Activated naive CD4-positive, alpha-beta T cell treated with anti-CD3 and anti-CD28 coated beads, Interleukin-2, amount 50 U/mL, for 72 hours (primary cell): ENCODE measurements around the gene AMPD2. TPM values are rescaled to one million over a fixed set of nuclear protein-coding genes. Genes with fewer than 3 reads are reported as not detected.

Experiments used
- ATAC-seq, 2 donors: fragments of 150-1000 bp; cut with Tn5 transposase; 2 replicates each; pipeline ENCODE4 v1.10.0; 2021; ENCODE audit warnings: mild to moderate bottlenecking in 2 of 2, moderate library complexity in 2 of 2
- DNase-seq, 2 donors: peaks; one replicate each; pipeline ENCODE4 v3.0.0; 2021 to 2022; ENCODE audit warnings: low spot score in 2 of 2
- H3K27ac Mint-ChIP-seq, 2 donors: one replicate each; pipeline ENCODE4 v1.8.0; 2022; ENCODE audit warnings: mild to moderate bottlenecking in 2 of 2, mixed read lengths in 2 of 2
- H3K36me3 Mint-ChIP-seq, 2 donors: one replicate each; pipeline ENCODE4 v1.8.0; 2022; ENCODE audit warnings: mixed read lengths in 2 of 2
- H3K9me3 Mint-ChIP-seq, 2 donors: one replicate each; pipeline ENCODE4 v1.8.0; 2022; ENCODE audit warnings: mixed read lengths in 2 of 2
- total RNA-seq, 2 donors: library from RNA; stranded (reverse); gene quantifications; one replicate each; pipeline ENCODE4 v1.2.3, GENCODE V29; 2022

AMPD2 gene
- total RNA-seq, 2 donors from 2014 or later, result 91.5 to 113 TPM

GRCh38 chr1:109635862-109636200, 16.2 kb downstream of the AMPD2 start:
- peak in 1 of 2 donors; percentile 1 for DNase-seq
- Mint-ChIP-seq H3K36me3 (no peaks in the 10 kb centered on the region), H3K27ac (no peak overlapping the region), H3K9me3 (no peaks in the 10 kb centered on the region)
- ATAC-seq, result no peak

DNA sequence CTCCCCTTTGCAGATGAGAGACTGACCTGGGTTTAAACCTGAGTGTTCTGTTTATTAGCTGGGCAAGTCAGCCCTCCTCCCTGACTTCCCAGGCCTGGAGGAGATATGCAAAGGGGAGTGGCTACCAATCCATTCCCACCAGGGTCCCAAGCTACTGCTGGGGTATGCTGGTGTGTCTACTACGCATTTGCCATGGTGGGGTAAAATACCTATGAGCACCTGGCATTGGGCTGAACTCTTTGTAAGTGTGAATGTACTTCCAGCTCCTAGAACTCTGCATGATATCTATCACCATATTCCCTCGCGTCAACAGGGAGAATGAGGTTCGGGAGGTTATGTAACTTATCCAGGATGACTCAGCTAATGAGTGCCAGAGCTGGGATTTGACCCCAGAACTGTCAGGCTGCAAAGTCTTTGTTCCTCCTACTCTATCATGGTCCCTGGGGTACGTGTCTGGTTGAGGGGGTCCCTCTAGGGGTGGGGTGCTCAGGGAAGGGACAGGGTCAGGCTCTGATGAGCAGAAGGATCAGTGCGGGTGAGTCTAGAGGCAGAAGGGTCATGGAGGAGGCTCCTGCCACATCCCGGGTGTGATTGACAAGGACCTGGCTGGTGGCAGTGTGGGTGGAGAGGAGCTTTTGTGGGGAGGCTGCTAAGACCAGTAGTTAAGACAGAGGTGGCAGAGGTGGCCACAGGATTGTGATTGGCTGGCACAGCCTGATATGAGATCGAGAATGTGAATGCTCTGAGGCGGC, 16.7 kb downstream of the AMPD2 start:
- no peaks in the 10 kb centered on the region for H3K36me3 Mint-ChIP-seq
- no peak overlapping the region for H3K27ac Mint-ChIP-seq
- no peaks in the 10 kb centered on the region for H3K9me3 Mint-ChIP-seq
- no peak for DNase-seq
- no peak for ATAC-seq

DNA sequence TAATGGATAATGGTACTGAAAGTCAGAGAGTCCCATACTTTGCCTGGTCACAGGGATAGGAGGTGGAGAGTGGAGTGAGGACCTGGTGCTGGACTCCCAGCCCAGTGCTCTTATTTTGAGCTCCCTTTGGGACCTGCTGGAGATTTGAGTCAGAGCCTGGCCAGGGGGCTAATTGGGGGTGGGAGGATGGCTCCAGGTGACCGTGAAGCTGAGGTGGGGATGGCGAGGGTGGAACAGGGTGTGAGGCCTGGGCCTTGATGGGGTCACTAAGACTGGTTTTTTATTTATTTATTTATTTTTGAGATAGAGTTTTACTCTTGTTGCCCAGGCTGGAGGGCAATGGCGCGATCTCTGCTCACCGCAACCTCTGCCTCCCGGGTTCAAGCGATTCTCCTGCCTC, 17.8 kb downstream of the AMPD2 start:
- Mint-ChIP-seq H3K36me3 (no peaks in the 10 kb centered on the region), H3K9me3 (no peaks in the 10 kb centered on the region), H3K27ac (no peak overlapping the region)
- no peak for ATAC-seq
- no peak for DNase-seq

DNA sequence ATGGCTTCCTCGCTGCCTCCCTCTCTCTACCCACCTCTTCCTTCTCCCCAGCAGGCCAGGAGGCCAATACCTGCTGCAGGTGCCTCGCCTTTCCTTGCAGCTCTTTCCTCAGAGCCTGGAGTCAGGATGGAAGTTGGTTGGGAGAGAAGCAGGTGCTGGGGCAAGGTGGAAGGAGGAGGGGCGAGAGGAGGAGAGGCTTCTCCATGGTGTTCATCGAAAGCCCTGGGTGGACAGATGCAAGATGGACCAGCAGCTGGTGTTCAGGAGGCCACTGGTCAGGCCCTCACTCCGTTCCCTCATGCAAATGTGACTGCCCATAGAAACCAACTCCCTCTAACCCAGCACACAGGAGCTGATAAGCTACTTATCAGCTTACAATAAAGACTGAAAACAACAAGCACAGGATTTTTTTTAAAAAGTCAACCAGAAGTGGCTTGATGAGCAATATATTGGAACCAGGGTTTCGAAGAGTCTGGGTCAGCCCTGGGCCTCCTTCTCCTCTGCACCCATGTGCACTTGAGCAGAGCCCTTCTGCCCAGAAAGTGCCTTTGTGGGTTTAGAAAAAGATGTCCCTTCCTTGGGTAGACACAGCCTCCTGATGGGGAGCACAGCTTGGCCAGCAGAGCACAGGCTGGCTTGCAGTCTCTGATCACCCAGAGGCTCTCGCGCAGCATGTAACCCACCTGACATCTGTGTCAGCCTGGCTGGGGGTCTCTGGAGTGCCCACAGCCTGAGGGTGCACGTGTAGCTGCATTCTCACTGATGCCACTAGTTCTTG, 19.6 kb downstream of the AMPD2 start:
- no peak overlapping the region for H3K27ac Mint-ChIP-seq
- H3K9me3 Mint-ChIP-seq, result no peaks in the 10 kb centered on the region
- ATAC-seq (no peak), DNase-seq (no peak)
- H3K36me3 Mint-ChIP-seq, result no peaks in the 10 kb centered on the region

DNA sequence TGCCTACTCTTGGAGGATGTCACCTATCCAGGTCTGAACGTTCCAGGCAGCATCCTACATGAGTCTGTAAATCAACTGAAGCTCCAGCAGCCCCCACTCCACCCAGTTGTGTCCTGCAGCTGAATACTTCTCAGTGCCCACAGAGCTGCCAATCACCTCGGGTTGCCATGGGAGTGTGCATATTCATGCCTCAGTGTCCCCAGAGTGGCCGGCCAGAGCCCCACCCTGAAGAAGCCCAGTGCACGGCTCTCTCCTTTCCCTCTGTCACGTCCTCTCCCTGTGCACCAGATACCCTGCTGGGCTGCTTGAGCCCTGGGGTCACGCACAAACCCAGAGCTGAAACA, 20.2 kb downstream of the AMPD2 start:
- Mint-ChIP-seq H3K9me3 (no peaks in the 10 kb centered on the region), H3K27ac (no peak overlapping the region), H3K36me3 (no peaks in the 10 kb centered on the region)
- ATAC-seq, result peak in 1 of 2 donors; percentile 6
- DNase-seq, result no peak

DNA sequence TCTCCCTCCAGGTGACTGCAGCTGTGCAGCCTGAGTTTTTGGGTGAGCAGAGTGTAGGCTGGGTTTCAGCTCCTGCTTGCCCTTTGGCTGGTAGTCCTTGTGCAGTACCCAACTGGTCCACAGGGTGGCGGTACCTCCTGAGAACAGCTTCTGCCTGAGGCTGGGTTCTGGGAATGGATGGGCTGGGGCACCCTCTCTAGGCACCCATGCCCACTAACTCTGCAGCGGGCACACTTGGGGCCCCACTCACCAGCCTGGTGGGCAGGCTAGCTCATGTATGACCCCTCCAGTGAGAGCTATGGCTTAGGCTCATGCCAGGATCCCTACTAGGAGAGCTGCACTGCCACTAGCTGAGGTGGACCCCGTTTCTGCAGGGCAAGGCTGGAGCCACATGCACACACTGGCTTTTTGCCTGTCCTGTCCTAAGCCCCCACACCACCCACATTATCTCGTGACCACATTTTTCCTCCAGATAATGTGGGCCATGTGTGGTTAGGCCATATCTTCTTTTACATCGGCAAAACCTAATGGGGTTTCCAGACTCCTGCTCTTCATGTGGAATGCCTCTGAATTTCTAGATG, 20.7 kb downstream of the AMPD2 start:
- Mint-ChIP-seq H3K27ac (no peak overlapping the region), H3K36me3 (no peaks in the 10 kb centered on the region), H3K9me3 (no peaks in the 10 kb centered on the region)
- DNase-seq (peak; percentile 83 to 99), ATAC-seq (peak; percentile 74 to 77)

DNA sequence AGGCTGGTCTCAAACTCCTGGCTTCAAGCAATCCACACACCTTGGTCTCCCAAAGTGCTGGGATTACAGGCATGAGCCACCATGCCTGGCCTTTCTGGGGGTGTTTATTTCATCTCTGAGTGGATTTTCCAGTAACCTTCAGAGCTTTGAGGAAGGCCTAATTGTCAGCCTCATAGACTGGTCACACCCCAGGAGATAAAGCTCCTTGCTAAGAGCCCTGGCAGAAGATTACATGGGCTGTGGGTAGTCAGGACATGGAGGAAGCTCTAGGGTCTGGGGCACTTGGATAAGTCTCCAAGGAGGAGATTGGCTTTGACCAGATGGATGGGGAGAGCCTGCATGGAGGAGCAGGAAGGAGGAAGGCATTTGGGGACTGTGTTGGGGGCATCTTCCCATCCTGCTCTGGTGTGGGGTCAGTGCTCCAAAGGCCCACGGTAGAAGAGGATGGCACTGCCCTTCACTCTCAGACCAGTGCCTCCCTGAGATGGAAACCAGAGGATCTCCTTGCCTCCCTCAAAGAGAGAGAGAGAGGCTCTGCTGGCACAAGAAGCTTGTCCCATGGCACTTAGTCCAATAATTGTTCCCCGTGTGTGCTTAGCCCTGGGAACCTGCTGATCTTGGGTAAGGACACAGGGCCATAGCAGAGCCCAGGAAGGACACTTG, 21.6 kb downstream of the AMPD2 start:
- DNase-seq (no peak), ATAC-seq (no peak)
- Mint-ChIP-seq H3K36me3 (no peaks in the 10 kb centered on the region), H3K9me3 (no peaks in the 10 kb centered on the region), H3K27ac (peak overlapping the region in 1 of 2 donors; percentile 17)

DNA sequence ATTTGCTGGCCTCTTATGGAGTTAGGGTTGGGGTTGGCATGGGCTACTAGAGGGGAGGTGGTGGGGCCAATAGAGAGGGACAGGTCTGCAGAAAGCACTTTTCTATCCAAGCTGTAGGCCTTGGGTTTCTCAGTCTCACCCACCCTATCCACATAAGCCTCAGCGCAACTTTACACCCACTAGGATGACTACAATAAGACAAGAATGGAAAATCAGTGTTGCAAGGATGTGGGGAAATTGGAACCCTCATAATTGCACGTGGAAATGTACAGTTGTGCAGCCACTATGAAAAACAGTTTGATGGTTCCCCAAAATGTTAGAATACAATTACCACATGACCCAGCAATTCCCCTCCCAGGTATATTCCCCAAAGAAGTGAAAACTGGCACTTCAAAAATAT, 22.2 kb downstream of the AMPD2 start:
- Mint-ChIP-seq H3K36me3 (no peaks in the 10 kb centered on the region), H3K27ac (no peak overlapping the region), H3K9me3 (no peaks in the 10 kb centered on the region)
- ATAC-seq (no peak), DNase-seq (no peak)

DNA sequence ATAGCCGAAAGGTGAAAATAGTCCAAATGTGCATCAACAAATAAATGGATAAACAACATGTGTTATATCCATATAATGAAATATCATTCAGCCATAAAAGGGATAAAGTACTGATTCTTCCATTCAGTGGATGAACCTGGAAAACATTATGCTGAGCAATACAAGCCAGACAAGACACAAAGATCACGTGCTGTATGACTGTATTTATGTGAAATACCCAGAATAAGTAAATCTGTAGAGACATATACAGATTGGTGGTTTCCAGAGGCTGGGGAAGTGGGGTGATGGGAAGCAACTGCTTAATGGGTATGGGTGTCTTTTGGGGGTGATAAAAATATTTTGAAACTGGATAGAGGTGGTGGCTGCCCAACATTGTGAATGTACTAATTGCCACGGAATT, 23.0 kb downstream of the AMPD2 start:
- H3K27ac Mint-ChIP-seq, result no peak overlapping the region
- DNase-seq, result no peak
- H3K36me3 Mint-ChIP-seq, result no peaks in the 10 kb centered on the region
- H3K9me3 Mint-ChIP-seq, result no peaks in the 10 kb centered on the region
- ATAC-seq, result no peak

DNA sequence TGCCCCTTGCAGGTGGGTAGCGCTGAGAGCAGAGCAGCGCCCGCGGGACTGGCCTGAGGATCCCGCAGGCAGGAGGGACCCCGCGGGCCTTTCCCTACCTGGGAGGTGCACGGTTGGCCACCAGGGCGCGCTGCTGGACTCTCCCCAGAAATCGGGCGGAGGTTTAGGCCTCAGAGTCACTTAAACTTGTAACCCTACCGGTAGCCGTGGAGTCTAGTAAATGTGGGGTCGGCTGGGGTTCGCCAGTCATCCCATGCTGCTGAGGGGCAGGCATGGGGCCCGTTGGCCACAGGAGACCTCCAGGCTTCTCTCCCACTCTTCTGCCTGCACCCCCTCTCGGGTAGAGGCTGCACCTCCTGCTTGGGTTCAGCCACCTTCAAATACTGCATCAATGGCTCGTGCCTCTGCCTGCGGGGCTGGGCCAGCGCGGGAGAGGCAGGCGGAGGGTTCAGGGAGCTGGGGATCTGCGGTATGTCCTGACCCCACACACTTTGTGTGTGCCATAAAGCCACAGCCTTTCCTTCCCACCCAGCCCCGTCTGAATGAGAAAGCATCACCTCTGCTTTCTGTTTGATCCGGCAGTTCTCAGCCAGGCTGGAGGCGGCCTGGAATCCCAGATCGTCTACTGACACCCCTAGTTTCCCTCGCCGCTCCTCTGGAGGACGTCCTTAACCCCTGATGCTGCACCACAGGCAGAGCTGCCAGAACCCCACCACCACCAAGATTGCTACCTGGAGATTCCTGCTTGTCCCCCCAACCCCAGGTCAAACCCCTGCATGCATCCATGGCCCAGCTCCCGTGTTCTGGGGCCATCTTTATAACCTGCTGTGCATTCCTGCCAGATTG, 24.0 kb downstream of the AMPD2 start:
- Mint-ChIP-seq H3K9me3 (no peaks in the 10 kb centered on the region), H3K27ac (peak overlapping the region in 1 of 2 donors; percentile 51), H3K36me3 (no peaks in the 10 kb centered on the region)
- ATAC-seq, result peak; percentile 94 to 96
- peak; percentile 83 to 96 for DNase-seq

GRCh38 chr1:109644670-109645069, 25.0 kb downstream of the AMPD2 start:
- Mint-ChIP-seq H3K36me3 (no peaks in the 10 kb centered on the region), H3K9me3 (no peaks in the 10 kb centered on the region), H3K27ac (no peak overlapping the region)
- DNase-seq, result no peak
- ATAC-seq, result no peak

- ATAC-seq (no peak), DNase-seq (no peak)
- no peaks in the 10 kb centered on the region for H3K36me3 Mint-ChIP-seq
- no peak overlapping the region for H3K27ac Mint-ChIP-seq
- H3K9me3 Mint-ChIP-seq, result no peaks in the 10 kb centered on the region
Measured at GRCh38 chr1:109649491-109649914, 29.9 kb downstream of the AMPD2 start.

- no peaks in the 10 kb centered on the region for H3K9me3 Mint-ChIP-seq
Measured at GRCh38 chr1:109650609-109651008, 31.0 kb downstream of the AMPD2 start.

GRCh38 chr1:109652402-109652801, 32.8 kb downstream of the AMPD2 start:
- ATAC-seq (no peak), DNase-seq (no peak)
- H3K9me3 Mint-ChIP-seq, result no peaks in the 10 kb centered on the region
- H3K36me3 Mint-ChIP-seq, result no peaks in the 10 kb centered on the region
- H3K27ac Mint-ChIP-seq, result no peak overlapping the region

More at GRCh38 chr1:109650609-109651008, 31.0 kb downstream of the AMPD2 start:
- H3K27ac Mint-ChIP-seq, result no peak overlapping the region
- ATAC-seq (no peak), DNase-seq (no peak)
- H3K36me3 Mint-ChIP-seq, result no peaks in the 10 kb centered on the region

DNA sequence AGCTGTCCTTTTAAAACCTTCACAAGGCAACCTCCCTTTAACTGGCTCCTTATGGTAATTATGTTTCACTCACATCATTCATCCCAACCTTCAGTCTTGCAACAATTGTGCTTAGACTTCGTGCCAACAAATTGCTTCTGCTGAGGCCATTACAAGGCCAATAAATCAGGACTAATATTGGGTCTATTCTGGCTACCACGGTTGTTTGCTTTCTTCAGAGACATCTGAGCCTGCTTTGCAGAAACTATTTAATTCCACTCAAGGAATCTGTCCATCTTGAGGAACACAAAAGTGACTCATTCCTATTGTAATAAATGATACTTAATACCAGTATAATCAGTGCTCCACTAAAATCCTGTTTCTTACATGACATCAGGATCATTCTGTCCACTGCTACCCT, 33.7 kb downstream of the AMPD2 start:
- Mint-ChIP-seq H3K27ac (no peak overlapping the region), H3K36me3 (no peaks in the 10 kb centered on the region), H3K9me3 (no peaks in the 10 kb centered on the region)
- no peak for ATAC-seq
- DNase-seq, result no peak

GRCh38 chr1:109654519-109654918, 34.9 kb downstream of the AMPD2 start:
- no peak overlapping the region for H3K27ac Mint-ChIP-seq
- no peaks in the 10 kb centered on the region for H3K36me3 Mint-ChIP-seq
- H3K9me3 Mint-ChIP-seq, result no peaks in the 10 kb centered on the region
- ATAC-seq, result no peak
- DNase-seq, result no peak
